Stimulated activated CD4-positive, alpha-beta T cell treated with anti-CD3 and anti-CD28 coated beads, Interleukin-15, amount 100 ng/mL, for 48 hours (primary cell): ENCODE data around the gene HOXA4.

ENCODE experiments used
- DNase-seq, 2 donors: peaks; one replicate each; pipeline ENCODE4 v3.0.0-alpha.2; 2020; ENCODE audit warnings: low read depth in 2 of 2

Gene HOXA4

DNA sequence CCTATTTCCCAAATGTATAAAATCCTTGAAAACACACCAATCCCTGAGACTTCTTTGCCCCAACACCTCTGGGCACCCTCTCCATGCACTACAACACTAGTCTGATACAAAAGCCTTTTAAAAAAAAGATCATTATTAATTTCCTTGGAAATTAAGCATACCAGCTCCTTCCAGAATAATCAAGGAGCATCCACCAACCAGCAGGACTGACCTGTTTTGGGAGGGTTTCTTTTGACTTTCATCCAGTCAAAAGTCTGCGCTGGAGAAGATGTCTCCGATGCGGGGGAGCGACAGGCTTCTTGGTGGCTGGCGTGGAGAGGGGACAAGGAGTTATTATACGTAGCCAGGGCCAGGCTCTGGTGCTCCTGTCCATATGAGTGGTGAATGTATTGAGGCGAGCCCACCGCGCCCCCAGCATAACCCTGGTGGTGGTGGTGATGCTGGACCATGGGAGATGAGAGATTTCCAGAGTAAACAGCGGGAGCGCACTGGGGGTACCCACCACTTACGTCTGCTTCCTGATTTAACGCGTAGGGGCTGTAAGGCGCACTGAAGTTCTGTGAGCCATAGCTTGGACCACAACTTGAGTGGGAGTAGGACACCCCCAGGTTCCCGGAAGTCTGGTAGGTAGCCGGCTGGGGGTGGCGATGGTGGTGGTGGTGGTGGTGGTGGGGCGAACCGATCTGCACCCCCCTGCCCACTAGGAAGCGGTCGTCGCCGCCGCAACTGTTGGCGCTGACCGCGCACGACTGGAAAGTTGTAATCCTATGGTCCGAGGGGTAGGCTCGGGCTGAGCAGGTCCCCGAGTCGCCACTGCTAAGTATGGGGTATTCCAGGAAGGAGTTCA lies 35.3 kb downstream of the HOXA4 start:
- DNase-seq: no peak

DNA sequence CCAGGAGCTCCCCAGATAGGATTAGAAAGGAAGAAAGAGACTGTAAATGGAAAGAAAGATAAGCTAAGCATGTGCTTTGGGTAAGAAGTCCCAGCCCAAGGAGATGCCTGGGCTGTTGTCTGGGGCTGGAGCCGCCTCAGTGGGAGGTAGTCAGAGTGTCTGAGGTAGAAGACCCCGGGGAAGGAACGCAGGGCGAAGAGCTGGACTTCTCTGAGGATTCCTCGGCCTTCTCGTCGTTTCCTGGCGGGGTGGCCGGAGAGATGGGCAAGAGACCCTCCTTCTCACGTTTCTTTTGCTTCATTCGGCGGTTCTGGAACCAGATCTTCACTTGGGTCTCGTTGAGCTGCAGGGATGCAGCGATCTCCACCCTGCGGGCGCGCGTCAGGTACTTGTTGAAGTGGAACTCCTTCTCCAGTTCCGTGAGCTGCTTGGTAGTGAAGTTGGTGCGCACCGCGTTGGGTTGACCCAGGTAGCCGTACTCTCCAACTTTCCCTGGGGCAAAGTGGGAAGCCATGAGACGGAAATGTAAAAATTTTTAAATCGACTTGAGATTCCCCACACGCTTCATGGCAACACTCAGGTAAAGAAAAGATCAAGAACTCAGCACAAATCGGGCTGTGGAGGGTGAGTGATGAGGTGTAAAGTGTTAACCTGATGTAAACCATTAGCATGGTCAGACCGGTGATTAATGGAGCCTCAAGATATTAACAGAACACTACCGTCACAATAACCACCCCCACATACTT lies 36.1 kb downstream of the HOXA4 start:
- DNase-seq: no peak

DNA sequence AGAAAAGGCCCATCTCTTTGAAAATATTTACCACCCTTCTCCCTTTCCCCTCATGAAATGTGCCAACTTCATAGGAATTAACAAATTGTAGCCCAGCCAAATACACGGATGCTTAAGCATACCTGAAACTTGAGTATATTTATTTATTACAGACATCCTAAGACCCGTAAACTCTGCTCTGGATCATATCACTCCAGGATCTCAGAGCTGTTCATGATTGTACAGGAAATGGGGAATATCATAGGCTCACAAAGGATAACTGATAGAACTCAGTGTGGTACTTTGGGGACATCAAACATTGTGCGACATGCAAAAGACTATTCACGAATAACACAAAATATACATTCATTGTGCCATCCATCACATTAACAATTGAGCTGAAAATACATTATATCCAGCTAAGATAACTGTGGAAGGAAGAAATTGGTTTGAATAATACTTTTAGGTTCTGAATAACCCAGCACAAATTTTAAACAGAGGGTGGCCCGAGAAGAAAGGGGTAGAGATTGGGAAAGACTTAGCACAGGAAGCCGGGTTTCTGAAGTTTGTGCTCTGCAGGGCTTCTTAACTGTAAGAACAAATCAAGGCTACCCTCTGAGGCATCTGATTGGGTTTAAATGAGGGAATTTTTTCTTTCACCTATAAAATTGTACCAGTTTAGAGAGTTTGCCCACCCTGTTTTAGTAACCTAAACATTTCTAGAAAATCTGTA lies 37.2 kb downstream of the HOXA4 start:
- no peak for DNase-seq

DNA sequence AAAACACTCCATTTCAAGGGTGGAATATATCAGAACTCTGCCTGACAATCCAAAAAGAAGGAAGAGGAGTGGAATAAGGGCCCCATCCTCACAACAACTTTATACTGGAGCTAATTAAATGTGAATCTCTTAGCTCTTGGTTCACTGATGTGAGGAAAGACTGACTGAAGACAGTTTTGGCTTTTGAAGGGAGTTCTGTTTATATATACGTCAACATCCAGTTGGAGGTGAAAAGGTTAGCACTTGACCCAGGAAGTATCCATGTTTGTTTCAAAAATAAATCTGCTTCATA lies 37.8 kb downstream of the HOXA4 start:
- no peak for DNase-seq

DNA sequence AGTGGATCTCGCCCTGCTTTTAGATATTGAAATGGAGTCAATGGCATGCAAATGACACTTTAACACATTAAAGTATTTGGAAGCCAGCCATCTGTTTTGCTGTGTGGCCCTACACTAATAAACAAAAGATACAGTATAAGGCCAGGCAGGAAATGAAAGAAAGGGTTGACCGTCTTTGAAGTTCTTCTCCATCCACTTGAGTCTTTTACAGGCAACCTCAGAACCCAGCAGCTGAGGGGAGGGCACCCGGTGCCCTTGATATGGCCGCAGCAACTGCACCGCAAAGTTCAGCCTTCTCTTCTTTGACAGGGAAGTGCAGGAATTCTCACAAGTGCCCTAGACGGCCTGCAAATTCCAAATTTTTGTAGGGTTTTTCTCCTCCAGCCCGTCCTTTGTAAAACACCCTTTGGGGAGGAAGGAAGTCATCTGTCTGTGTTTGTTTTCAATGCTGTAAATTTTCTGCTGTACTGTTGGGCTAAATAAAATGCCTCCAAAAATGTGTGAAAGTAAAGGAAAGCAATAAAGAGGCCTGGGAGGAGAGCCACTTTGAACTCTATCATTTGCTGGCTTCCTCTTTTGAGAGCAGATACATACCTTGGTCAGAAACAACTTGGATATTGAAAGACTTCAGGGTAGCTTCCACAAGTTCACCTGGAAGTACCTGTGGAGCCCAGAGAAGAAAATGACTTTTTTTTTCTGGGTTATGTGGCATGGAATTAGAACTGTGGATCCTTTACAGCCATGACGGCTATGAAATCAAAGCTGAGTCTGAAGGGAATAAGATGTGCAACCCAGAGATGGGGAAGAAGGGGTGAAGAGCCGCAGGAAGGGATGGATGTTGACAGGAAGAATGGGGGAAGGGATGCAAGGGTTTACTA lies 38.4 kb downstream of the HOXA4 start:
- DNase-seq: no peak

DNA sequence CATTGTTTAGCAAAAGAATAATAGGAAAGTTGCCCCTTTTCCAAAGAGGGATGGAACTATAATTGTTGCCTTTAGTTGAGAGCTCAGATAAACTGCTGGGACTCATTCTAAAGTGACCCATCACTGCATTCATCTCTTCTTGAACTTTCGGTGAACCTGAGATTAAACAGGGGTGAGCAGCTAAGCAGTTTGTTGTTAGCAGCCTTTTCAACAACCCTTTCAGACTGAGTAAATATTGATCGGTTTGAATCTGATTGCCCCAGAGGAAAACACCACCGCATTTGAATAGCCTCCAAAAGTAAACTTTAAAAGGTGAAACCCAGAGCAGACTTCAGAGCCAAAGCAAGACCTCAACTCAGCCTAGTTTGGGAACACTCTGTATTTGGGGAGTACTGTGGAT lies 39.5 kb downstream of the HOXA4 start:
- DNase-seq: no peak

DNA sequence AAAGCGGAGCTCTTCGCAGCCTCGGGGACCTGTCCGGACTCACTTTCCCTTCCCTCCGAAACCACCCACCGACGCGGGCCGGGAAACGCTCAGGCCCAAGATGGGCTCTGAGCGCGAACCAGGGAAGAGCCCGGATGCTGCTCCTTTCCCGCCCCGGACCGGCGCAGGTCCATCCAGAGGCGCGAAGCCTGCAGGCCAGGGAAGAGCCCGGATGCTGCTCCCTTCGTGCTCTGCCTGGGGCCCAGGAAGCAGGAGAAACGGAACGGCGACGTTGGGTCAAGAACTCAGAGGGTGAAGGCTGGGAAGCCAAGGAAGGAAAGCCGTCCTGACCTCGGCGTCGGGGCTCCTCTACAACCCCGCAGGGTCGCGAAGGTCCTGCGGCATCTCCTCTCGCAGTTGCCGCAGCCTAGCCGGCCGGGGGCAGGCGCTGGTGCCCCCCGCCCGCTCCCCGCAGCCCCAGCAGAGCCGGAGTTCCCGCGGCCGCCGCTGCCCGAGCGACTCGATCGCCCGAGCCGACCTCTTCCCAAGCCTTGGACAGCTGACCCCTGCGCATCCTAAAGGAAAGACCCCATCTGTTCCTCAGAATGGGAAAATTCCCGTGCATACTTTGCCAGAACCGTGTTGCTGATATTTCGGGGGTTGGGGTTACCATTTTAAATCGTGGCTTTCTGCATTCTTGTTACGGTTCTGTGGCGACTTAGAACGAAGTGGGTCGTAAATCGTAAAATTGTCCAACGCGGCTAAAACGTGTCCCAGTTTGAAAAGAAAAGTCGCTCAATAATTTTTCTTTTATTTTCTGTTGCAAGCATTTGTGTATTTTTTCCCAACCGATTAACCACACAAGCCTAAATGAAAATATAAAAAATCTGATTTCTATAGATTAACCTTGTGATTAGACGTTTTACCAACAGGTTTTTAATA lies 42.3 kb downstream of the HOXA4 start:
- DNase-seq: no peak

DNA sequence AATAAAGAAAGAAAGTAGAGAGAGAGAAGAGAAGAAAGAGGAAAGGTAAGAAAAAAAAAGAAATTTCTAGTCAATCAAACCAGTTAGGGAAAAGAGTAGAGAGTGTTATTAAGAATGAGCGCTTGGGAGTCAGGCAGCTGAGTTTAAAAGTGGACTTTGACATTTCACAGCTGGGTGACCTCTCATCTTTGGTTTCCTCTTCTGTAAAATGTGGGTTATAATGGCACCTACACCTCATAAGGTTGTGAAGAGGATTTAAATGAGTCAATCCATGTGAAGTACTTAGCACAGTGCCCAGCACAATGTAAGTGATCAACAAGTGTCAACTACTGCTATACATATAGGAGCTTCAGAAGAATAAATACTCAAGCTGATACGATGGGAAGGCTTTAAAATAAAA lies 46.9 kb downstream of the HOXA4 start:
- DNase-seq: no peak

DNA sequence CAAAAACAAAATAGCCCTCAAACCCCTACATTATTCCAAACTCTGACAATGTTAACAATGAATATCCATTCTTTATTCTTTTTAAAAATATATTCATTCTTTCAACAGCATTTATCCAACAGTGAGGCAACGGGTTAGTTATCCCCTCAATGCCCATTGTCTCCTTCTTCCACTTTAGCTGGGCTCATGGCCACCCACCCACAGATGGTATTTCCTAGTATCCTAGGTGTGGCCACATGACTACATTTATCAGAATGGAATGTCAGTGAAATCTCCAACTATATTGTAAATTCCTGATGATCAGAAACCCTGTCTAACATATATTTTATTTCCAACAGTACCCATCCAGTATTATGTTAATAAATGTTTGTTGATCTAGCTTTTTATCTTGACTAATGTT lies 48.4 kb downstream of the HOXA4 start:
- no peak for DNase-seq

DNA sequence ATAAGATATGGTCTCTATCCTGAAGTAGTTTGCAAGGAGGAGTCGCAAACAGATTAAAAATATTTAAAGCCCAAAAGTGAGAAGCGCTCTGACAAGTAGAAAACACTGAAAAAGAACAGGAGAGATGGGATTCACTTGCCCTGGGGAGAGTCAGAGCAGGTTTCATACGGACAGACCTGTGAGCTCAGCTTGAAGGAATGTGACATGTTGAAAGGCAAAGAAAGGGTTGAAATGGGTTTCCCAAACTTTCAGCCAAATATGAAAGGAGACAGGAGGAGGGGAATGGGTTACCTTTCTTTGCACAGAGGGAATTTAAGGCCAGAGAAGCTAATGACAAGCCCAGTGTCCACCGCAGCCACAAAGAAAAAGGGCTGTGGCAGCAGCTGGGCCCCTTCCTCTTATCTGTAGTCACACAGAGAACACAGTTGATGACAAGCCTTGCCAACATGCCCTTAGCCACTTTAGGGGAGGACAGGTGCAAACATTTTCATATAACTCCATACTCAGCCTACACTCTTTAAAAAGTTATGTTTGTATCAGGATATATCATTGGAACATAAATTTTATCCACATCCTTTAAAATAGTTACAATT lies 49.6 kb downstream of the HOXA4 start:
- DNase-seq: no peak

DNA sequence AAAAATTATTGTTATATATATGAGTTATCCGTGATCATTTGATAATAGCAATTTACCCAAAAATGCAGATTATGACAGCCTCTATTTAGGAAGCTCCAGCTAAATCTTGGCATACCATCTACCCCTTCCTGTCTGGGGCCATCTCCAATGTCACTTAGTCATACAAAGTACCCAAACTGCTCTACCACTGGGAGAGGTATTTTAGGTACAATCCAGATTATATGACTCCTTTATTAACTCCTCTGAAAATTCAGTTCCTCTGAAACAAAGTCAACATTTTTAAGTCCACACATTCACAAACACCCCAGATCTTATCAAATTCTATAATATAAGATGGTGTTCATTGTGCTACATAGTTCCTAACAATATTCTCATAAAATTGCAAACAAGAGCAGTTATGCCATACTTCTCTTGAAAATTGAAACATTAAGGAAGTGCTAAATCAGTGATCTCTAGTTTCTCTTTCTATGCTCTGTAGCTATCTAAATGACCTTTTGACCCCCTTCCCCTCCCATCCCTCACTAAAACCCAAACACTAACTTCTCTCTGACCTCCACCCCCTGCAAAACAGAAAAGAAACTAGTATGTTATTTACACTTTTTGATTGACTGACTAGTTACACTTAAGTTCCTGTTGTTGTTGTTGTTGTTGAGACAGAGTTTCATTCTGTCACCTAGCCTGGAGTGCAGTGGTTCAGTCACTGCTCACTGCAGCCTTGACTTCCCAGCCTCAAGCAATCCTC lies 51.2 kb downstream of the HOXA4 start:
- DNase-seq: no peak

DNA sequence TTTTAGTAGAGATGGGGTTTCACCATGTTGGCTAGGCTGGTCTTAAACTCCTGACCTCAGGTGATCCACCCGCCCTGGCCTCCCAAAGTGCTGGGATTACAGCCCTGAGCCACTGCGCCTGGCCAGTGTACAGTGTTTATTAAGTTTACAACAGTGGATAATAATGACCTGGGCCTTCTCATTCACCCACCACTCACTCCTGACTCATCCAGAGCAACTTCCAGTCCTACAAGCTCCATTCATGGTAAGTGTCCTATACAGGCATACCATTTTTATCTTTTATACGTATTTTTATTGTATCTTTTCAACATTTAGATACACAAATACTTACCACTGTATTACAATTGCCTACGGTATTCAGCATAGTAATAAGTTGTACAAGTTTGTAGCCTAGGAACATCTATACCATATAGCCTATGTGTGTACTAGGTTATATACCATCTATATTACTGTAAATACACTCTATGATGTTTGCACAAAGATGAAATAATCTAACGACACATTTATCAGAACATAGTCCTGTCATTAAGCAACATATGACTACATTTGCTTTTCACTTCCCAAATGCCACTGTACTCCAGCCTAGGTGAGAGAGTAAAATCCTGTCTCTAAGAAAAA lies 51.8 kb downstream of the HOXA4 start:
- DNase-seq: no peak
